ENCODE data around the gene CMPK1. TPM values are rescaled to one million over a fixed set of nuclear protein-coding genes. Genes with fewer than 3 reads are reported as not detected.

The CMPK1 gene
- total and polyA plus RNA-seq, 11 donors, result 37.0 to 88.7 (median 72.5) TPM

- DNase-seq (no peak), ATAC-seq (no peak)
- peaks cover 15 to 71% (median 41%) of the 10 kb centered on the region in 9 donors for H3K27me3 ChIP-seq
- H3K4me3 ChIP-seq, result no peak overlapping the region
- H3K27ac ChIP-seq, result no peak overlapping the region
- TF ChIP-seq POLR2A (IDR thresholded peaks at IDR 0.05), result no peak
- no peak for TF ChIP-seq CTCF (IDR thresholded peaks at IDR 0.05)
- no peaks in the 10 kb centered on the region for H3K36me3 ChIP-seq
- intact Hi-C loops (cut with DNase I), result no loop called here
- peaks cover 0 to 9% (median 0%) of the 10 kb centered on the region in 12 donors for H3K4me1 ChIP-seq
- 72 to 85% (median 81%) methylated on average over 2 of the region's 2 CpGs for WGBS, 4 donors
- no peaks in the 10 kb centered on the region for H3K9me3 ChIP-seq
These were observed 84.5 kb downstream of the CMPK1 start for GRCh38 chr1:47418122-47418521.

GRCh38 chr1:47418681-47419325 lies 85.2 kb downstream of the CMPK1 start:
- intact Hi-C loops (cut with DNase I), result no loop called here
- no peak for TF ChIP-seq CTCF (IDR thresholded peaks at IDR 0.05)
- TF ChIP-seq POLR2A (IDR thresholded peaks at IDR 0.05), result no peak
- no peaks in the 10 kb centered on the region for H3K36me3 ChIP-seq
- 90 to 95% (median 92%) methylated on average over 6 of the region's 6 CpGs for WGBS, 4 donors
- H3K4me3 ChIP-seq, result no peak overlapping the region
- no peak for DNase-seq
- H3K27me3 ChIP-seq, result peaks cover 15 to 74% (median 41%) of the 10 kb centered on the region in 9 donors
- H3K27ac ChIP-seq, result no peak overlapping the region
- ATAC-seq, result no peak
- H3K4me1 ChIP-seq, result peaks cover 0 to 9% (median 0%) of the 10 kb centered on the region in 12 donors
- H3K9me3 ChIP-seq, result no peaks in the 10 kb centered on the region

DNA sequence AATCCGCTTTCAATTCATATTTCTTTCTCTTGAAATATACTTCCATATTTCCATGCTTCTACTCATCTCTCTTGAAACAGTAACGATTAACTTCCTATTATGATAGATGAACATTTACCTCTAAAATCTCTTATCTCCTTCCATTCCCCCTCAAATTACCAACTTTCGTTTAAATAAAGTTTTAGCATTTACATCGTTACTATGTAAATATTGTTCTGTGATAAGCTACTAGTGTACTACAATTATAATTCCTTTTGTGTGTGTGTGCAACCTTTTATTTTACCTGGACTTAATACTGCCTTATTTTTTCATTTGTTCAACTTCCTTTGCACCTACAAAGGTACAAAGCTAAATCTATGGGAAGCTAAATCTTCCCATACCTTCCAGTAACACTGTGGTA lies 87.0 kb downstream of the CMPK1 start:
- Histone ChIP-seq H3K27ac (no peak overlapping the region), H3K27me3 (peaks cover 12 to 60% (median 33%) of the 10 kb centered on the region in 9 donors), H3K36me3 (no peaks in the 10 kb centered on the region), H3K9me3 (no peaks in the 10 kb centered on the region), H3K4me1 (peaks cover 0 to 15% (median 0%) of the 10 kb centered on the region in 12 donors), H3K4me3 (no peak overlapping the region)
- WGBS, 4 donors, result 84 to 91% (median 89%) methylated on average over 4 of the region's 4 CpGs
- intact Hi-C loops (cut with DNase I), result loop anchor here in 7 of 10 donors (5.0 to 10.0 kb wide), 3 partner anchors 228 to 243 kb away; partner anchors contain the start of gene PDZK1IP1 (in 2 of the 7)
- ATAC-seq (no peak), DNase-seq (no peak)
- TF ChIP-seq CTCF (IDR thresholded peaks at IDR 0.05) (no peak), POLR2A (IDR thresholded peaks at IDR 0.05) (no peak)

DNA sequence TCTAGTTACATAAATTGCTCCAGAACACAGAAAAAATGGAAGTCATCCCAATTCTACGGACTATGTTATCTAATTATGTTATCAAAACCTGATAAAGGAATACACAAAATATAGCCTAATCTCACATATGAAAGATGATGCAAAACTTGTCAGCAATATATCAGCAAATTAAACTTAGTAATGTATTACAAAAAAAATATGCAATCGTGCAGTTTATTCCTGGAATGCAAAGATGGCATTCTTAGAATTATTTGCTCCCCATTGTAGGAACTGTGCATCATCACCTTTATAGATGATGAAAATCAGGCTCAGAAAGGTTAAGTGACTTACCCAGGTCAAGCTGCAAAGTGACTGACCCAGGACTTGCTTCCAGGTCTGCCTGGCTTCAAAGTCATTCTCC lies 90.3 kb downstream of the CMPK1 start:
- TF ChIP-seq POLR2A (IDR thresholded peaks at IDR 0.05), result no peak
- TF ChIP-seq CTCF (IDR thresholded peaks at IDR 0.05), result no peak
- 26 to 39% (median 36%) methylated on average over 2 of the region's 2 CpGs for WGBS, 4 donors
- Histone ChIP-seq H3K36me3 (no peaks in the 10 kb centered on the region), H3K4me1 (peaks cover 0 to 7% (median 0%) of the 10 kb centered on the region in 12 donors), H3K27me3 (peaks cover 0 to 43% (median 21%) of the 10 kb centered on the region in 9 donors), H3K27ac (no peak overlapping the region), H3K4me3 (no peak overlapping the region), H3K9me3 (no peaks in the 10 kb centered on the region)
- no peak for ATAC-seq
- DNase-seq, result no peak
- intact Hi-C loops (cut with DNase I), result loop anchor here in 8 of 10 donors (2.0 to 10.0 kb wide), 4 partner anchors 232 to 247 kb away; partner anchors contain the start of gene PDZK1IP1 (in 2 of the 8)

Measured in heart left ventricle (tissue), 16 donors.